HG03460 (cell line): ENCODE results near the gene RBL2.
"Not testable (repeated sequence)": the region's sequence is repeated elsewhere in the genome, so short reads cannot be mapped to it uniquely, and the experiment has no call there.

Experiments used
- ATAC-seq: cut with Tn5 transposase; IDR thresholded peaks from one replicate; pipeline ENCODE4 v1.9.1; 2021; ENCODE audit not compliant: unreplicated experiment

Gene RBL2, protein sequence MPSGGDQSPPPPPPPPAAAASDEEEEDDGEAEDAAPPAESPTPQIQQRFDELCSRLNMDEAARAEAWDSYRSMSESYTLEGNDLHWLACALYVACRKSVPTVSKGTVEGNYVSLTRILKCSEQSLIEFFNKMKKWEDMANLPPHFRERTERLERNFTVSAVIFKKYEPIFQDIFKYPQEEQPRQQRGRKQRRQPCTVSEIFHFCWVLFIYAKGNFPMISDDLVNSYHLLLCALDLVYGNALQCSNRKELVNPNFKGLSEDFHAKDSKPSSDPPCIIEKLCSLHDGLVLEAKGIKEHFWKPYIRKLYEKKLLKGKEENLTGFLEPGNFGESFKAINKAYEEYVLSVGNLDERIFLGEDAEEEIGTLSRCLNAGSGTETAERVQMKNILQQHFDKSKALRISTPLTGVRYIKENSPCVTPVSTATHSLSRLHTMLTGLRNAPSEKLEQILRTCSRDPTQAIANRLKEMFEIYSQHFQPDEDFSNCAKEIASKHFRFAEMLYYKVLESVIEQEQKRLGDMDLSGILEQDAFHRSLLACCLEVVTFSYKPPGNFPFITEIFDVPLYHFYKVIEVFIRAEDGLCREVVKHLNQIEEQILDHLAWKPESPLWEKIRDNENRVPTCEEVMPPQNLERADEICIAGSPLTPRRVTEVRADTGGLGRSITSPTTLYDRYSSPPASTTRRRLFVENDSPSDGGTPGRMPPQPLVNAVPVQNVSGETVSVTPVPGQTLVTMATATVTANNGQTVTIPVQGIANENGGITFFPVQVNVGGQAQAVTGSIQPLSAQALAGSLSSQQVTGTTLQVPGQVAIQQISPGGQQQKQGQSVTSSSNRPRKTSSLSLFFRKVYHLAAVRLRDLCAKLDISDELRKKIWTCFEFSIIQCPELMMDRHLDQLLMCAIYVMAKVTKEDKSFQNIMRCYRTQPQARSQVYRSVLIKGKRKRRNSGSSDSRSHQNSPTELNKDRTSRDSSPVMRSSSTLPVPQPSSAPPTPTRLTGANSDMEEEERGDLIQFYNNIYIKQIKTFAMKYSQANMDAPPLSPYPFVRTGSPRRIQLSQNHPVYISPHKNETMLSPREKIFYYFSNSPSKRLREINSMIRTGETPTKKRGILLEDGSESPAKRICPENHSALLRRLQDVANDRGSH

DNA sequence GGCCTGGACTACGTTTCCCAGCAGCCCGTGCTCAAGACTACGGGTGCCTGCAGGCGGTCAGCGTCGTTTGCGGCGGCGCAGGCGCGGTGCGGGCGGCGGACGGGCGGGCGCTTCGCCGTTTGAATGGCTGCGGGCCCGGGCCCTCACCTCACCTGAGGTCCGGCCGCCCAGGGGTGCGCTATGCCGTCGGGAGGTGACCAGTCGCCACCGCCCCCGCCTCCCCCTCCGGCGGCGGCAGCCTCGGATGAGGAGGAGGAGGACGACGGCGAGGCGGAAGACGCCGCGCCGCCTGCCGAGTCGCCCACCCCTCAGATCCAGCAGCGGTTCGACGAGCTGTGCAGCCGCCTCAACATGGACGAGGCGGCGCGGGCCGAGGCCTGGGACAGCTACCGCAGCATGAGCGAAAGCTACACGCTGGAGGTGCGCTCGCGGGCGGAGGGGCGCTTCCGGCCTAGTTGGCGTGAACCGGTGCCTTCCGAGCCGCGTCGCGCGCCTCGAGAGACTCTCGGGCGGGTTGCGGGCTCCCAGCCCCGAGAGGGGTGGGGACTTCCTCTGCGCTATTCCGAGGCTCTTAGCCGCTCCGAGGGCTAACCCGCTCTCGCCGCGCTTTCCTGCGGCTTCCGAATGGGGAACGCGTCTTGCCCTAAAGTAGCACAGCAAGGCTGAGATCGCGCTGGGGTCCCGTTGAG, at the start of gene RBL2:
TSS of gene RBL2 (plus strand) at position 95 of the 689 bp plus-strand sequence. CDS start at position 181, 86 bp downstream.
- ATAC-seq: peak; percentile 73

DNA sequence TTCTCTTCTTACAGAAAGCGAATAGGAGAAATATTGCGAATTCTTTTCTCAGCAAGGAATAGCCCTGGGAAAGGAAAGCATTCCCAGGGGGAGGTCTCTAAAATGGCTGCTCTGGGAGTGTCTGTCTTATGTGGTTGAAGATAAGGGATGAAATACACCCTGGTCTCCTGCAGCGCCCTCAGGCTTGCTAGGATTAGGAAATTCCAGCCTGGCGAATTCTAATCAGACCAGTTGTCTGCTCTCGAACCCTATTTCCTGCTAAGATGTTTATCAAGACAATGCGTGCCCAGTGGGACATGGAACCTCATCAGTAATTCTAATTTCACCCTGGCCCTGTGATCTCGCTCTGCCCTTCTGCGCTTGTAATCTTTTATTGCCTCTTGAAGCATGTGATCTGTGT, 49.7 kb upstream of the RBL2 start:
- ATAC-seq: not testable (repeated sequence)

DNA sequence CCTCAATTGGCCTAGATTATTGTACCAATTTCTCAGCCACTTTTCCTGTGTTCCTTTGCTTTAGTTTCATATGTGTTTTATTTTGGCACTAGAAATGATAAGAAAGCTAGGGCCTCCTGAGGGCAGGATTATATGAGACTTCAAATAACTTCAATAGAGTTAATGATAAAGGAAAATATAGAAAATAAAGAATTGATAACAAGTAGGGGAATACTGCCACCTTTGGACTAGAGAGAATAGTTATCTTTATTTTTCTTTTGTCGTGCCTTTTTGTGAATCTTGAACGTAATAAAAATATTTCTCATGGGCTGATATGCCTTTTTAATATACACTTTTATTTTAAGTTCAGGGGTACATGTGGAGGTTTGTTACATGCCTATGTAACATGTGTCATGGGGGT, 29.3 kb upstream of the RBL2 start:
- ATAC-seq: no peak

DNA sequence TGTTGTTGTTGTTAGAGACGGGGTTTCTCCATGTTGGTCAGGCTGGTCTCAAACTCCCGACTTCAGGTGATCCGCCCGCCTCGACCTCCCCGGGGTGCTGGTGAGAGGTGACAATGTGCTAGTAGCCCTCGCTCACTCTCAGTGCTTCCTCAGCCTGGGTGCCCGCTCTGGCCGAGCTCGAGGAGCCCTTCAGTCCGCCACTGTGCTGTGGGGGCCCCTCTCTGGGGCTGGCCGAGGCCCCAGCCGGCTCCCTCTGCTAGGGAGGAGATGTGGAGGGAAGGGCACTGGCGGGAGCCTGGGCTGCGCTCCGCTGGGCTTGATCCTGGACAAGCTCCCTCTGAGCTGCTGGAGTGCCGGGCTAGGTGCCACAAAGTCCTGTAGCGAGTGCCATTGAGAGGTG, 21.7 kb upstream of the RBL2 start:
- ATAC-seq: no peak

DNA sequence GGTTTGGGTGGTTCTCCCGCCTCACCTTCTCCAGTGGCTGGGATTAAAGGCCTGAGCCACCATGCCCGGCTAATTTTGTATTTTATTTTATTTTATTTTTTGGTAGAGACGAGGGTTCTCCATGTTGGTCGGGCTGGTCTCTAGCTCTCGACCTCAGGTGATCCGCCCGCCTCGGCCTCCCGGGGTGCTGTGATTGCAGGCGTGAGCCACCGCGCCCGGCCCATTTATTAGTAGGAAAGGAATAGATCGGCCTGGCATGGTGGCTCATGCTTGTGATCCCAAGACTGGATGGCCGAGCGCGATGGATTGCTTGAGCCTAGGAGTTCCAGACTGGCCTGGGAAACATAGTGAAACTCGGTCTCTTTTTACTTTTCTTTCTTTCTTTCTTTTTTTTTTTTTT, 20.4 kb upstream of the RBL2 start:
- no peak for ATAC-seq

DNA sequence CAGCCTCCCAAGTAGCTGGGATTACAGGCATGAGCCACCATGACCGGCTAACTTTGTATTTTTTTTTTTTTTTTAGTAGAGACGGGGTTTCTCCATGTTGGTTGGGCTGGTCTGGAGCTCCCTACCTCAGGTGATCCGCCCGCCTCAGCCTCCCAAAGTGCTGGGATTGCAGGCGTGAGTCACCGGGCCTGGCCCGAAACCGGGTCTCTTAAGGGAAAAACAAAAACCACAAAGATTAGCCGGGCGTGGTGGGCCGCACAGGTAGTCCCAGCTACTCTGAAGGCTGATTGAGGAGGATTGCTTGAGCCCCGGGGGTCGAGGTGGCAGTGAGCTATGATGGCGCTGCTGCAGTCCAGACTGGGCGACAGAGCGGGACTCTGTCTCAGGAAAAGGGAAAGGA, 19.9 kb upstream of the RBL2 start:
- ATAC-seq: no peak

DNA sequence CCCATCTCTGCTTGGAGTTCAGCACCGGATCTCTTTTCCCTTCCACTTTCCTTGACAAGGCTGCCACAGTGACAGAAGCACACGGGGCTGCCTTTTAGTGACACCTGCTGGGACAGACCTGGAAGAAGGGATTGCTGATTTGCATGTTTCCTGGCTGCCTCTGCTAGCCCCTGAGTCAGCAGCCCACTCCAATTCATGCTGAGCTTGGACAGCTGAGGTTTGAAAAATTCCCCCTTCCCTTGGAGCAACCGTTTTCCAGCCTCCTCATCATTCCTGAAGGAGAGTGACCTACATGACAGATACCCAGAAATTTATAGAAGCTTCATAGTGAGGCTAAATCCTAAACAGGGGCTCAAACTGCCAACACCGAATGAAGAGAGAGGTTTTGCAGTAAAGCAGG, 18.8 kb upstream of the RBL2 start:
- no peak for ATAC-seq

DNA sequence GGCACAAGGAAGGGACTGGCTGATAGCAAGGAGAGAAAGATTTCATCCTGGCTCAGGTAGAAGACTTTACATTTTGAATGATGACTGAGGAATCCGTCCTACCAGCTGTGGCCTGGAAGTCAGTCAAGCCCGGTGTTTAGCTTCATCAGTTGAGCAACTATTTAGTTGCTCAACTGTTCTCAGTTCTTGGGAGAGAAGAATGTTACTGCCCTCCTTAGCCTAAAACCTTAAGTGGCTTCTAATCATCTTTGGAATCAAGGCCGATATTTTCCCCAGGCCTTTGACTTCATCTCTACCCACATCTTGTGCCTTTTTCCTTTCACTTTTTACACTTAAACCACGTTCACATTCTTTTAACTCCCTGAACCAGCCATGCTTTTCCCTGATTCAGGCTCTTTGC, 17.3 kb upstream of the RBL2 start:
- no peak for ATAC-seq

DNA sequence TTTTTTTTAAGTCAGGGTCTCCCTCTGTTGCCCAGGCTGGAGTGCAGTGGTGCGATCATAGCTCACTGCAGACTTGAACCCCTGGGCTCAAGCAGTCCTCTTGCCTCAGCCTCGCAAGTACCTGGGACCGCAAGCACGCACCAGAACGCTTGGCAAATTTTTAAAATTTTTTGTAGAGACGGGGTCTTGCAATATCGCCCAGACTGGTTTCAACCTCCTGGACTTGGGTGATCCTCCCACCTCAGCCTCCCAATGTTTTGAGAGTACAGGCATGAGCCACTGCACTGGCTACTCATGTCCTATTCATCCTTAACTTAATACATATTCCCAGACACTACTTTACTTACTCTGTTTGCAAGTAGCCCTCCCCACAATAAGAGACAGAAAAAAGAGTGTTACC, 16.3 kb upstream of the RBL2 start:
- ATAC-seq: no peak

DNA sequence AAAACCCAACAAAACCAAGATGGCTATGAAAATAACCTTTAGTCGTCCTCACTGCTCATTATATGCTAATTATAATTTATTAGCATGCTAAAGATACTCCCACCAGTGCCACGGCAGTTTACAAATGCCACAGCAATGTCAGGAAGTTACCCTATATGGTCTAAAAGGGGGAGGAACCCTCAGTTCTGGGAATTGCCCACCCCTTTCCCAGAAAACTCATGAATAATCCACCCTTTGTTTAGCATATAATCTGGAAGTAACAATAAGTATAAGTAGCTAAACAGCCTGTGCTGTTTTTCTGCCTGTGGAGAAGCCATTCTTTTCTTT, 14.9 kb upstream of the RBL2 start:
- ATAC-seq: not testable (repeated sequence)

DNA sequence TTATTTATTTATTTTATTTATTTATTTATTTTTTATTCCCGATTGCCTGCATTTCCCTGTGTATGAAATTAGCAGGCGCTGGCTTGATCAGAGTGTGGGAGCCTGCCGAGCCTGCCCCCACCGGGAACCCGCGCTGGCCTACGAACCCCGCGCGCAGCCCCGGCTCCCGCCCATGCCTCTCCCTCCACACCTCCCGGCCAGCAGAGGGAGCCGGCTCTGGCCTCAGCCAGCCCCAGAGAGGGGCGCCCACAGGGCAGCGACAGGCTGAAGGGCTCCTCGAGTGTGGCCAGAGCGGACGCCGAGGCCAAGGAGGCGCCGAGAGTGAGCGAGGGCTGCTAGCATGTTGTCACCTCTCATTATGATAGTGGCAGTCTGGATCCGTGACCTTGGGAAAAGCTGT, 13.0 kb upstream of the RBL2 start:
- no peak for ATAC-seq

DNA sequence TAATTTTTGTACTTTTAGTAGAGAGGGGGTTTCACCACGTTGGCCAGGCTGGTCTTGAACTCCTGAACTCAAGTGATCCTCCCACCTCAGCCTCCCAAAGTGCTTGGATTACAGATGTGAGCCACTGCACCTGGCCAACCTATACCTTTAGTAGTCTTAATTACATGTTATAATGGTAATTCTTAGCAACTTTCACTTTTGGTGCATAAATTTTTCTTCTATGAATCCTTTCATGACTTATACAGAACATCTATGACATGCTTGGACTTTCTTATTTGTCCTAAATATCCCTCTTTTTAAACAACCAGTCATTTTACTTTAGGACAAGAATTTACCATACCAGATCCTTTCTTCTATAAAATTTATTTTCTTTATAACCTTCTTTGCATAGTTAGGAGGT, 10.3 kb upstream of the RBL2 start:
- not testable (repeated sequence) for ATAC-seq

DNA sequence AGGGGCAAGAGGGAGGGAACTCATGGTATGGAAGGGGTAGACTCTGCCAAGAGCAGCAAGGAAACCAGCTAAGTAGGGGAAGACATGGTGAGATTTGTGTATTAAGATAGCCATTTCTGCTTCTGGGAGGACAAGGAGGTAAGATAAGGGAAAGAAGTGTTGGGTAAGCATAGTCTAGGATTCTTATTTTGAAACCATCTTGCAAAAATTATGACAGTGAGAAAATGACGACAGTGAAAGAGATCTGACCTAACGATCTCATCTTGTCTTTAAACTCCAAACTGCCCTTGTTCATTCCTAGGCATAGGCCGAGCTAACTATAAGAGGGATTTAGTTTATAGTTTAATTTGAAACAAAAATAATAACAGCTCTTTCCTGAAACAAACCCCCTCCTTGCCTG, 5.6 kb upstream of the RBL2 start:
- no peak for ATAC-seq

DNA sequence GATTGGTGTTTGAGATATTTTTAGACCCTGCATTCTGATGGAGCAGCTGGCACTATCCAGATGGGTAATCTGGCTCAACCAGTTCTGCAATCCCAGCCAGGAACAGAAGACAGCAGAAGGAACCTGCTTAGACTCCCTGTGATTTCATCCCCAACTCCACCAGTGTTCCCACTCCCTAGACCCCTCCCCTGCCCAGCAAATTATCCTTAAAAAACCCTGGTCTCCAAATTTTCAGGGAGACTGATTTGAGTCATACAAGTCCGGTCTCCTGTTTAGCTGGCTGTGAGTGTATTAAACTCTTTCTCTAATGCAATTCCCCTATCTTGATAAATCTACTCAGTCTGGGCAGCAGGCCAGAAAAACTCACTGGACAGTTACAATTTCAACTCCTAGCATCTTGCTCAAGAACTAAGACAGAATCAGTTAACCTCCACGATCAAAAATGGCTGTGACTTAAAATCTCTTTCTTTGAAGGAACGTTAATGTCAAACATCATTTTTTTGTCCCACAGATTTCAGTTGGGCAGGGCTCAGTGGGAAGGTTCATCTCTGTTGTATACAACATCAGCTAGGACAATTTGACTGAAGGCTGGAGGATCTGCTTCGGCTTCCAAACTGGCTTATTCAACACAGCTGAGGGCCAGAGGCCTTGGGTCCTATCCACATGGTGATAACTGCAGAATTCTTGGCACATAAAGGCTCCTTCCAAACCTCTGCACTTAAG, 4.9 kb upstream of the RBL2 start:
- no peak for ATAC-seq

DNA sequence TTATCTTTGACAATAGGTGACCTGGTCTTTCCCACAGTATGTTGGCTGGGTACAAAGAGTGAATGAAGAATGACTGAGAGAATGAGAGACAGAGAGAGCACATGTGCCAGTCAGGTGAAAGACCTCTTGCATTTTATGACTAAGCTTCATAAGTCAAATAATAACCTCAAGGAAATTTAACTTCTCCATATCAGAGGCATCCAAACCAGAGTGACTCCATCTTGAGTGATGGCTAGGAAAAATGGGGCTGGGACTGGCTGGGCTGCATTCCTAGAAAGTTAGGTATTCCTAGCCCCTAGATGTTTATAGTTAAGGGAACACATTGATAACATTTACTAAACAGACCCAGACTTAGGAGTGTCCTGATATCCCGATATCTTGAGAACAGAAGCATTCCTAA, 3.9 kb upstream of the RBL2 start:
- ATAC-seq: no peak

DNA sequence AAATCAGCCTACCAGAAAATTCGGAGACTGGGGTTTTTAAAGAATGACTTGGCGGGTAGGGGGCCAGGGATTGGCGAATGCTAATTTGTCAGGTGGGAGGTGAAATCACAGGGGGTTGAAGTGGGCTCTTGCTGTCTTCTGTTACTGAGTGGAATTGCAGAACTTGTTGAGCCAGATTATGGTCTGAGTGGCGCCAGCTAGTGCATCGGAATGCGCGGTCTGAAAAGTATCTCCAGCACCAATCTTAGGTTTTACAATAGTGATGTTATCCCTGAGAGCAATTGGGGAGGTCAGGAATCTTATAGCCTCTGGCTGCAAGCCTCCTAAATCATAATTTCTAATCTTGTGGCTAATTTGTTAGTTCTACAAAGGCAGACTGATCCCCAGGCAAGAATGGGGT, 762 bp upstream of the RBL2 start:
- no peak for ATAC-seq

DNA sequence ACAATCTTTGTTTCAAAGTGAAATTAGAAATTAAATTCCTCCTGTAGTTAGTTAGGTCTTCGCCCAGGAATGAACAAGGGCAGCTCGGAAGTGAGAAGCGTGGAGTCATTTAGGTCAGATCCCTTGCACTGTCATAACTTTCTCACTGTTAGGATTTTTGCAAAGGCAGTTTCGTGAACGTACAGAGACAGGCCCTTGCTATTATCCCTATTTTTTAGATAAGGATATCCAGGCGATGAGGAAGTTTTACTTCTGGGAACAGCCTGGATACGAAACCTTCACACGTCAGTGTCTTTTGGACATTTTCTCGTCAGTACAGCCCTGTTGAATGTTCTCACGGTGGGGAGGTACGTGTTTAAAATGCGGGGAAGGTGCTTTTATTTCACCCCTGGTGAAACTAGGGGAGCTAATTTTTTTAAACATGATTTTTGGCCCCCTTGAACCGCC, 318 bp upstream of the RBL2 start:
- no peak for ATAC-seq

DNA sequence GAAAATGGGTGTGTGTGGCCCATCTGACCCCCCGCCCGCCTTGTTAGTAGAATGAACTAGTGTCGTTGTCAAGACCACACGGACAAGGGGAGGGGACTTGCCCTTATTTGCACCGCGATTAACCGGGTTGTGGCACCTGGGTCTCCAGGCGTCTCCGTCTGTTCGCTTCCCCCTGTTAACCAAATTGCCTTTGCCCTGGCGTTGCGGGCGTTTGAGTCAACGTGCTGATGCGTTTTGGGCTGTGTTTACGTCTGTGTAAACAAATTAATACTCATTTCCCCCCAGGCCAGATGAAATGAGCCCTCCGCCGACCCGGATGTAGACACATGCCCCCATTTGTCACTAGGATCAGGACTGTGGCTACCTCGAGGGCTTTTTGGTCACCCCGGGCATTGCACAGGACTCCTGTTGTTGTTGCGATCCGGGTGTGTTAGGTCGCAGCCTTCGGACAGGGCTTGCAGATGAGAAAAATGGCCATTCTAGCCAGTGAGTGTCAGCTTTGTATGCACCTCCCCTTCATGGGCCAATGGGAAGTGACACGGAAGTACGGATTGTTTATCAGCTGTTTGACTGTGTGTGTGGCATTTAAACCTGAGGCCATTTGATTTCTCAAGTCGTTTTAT, 906 bp downstream of the RBL2 start:
- ATAC-seq: peak; percentile 83

DNA sequence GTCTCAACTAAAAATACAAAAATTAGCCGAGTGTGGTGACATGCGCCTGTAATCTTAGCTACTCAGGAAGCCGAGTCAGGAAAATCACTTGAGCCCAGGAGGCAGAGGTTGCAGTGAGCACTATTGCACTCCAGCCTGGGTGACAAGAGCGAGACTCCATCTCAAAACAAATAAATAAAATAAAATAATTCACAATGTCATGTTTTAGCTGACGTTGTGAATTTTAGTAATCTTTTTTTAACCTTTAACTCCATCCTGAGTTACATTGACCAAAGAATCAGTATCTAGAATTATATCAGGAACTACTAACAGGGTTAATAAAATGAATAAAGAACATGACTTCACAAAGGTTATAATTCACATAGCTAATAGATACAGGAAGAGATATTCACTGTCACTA, 5.9 kb downstream of the RBL2 start:
- no peak for ATAC-seq

DNA sequence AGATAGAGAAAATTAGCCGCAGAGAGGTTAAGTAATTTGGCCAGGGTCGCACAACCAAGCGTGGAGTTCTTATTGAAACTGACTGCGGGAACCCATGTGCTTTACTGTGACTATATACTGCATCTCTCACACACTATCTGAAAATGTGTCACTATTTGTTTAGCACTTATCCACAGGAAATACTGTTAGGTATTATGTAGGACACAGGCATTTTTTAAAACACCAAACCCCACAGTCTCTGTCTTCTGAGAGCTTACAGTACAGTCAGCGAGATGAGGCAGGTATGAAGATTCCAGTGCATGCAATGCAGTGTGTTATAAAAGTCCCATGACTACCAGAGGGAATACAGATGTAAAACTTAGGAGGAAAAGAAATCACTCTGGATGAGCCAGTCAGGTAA, 11.3 kb downstream of the RBL2 start:
- no peak for ATAC-seq
